ENCODE results near the gene ZNF503.

The ZNF503 gene

DNA sequence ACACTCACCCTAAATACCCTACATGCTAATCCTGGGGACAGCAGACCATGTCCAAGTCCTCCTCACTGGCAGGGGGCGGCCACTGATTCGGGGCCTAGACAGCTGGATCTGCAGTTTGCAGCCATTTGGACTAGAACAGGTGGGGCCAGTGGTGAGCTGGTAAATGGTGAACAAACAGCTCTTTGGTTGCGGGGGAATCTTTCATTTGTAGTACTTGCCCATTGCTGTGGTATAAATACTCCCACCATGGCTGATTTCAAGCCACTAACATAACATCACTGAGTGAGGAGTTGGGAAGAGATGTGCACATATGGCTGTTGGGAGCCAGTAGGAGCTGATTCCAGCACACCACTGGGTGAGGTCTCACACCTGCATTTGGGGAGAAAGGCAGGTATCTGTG, 13.5 kb downstream of the ZNF503 start:
- no peak overlapping the region for H3K27ac ChIP-seq (ENCODE audit: low read depth, low read length)
- TF ChIP-seq EZH2phosphoT487 (conservative IDR thresholded peaks at IDR 0.05; ENCODE audit: low read length) = no peak
- TF ChIP-seq, protein P1, sequence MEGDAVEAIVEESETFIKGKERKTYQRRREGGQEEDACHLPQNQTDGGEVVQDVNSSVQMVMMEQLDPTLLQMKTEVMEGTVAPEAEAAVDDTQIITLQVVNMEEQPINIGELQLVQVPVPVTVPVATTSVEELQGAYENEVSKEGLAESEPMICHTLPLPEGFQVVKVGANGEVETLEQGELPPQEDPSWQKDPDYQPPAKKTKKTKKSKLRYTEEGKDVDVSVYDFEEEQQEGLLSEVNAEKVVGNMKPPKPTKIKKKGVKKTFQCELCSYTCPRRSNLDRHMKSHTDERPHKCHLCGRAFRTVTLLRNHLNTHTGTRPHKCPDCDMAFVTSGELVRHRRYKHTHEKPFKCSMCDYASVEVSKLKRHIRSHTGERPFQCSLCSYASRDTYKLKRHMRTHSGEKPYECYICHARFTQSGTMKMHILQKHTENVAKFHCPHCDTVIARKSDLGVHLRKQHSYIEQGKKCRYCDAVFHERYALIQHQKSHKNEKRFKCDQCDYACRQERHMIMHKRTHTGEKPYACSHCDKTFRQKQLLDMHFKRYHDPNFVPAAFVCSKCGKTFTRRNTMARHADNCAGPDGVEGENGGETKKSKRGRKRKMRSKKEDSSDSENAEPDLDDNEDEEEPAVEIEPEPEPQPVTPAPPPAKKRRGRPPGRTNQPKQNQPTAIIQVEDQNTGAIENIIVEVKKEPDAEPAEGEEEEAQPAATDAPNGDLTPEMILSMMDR (IDR thresholded peaks at IDR 0.05; ENCODE audit: insufficient read depth, low read length, poor library complexity, severe bottlenecking) = no peak
- no peaks in the 10 kb centered on the region for H3K9me3 ChIP-seq (ENCODE audit: insufficient read depth, low read length)
- no peak overlapping the region for H3K4me2 ChIP-seq (ENCODE audit: low read depth, low read length, poor library complexity, severe bottlenecking)
- no peaks in the 10 kb centered on the region for H3F3A ChIP-seq (ENCODE audit: insufficient read depth)
- no peak overlapping the region for H3K4me3 ChIP-seq (ENCODE audit: insufficient read depth, low read length, poor library complexity, severe bottlenecking)
- H4K20me1 ChIP-seq (ENCODE audit: low read depth, low read length) = no peaks in the 10 kb centered on the region
- no peaks in the 10 kb centered on the region for H3K27me3 ChIP-seq (ENCODE audit: low read length)
- no peaks in the 10 kb centered on the region for H3K79me2 ChIP-seq (ENCODE audit: insufficient read depth, low read length)
- H3K36me3 ChIP-seq (ENCODE audit: low read length) = no peaks in the 10 kb centered on the region
- no peak overlapping the region for H2AFZ ChIP-seq (ENCODE audit: low read depth, low read length, severe bottlenecking)
- H3K9me2 ChIP-seq (replicated peaks; ENCODE audit: insufficient read depth, low read length) = no peaks in the 10 kb centered on the region
- H3K9ac ChIP-seq (ENCODE audit: low read length) = no peak overlapping the region

DNA sequence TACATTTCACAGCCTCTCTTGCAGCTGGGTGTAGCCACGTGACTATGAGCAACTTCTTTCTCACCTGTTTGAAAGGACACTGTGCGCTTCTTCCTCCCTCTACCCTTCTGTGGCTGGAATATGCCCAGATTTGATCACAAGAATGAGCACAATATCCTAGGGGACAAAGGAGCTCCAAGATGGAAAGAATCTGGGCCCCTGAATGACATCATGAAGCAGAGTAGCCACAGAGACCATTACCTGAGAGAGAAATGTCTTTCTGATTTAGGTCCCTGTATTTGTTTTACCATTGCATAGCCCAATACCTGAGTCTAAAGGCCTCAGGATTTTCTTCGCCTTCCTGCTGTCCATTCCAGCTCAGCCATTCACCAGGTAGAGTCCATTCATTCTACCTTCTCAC, 15.4 kb downstream of the ZNF503 start:
- Histone ChIP-seq H3K9me2 (replicated peaks; ENCODE audit: insufficient read depth, low read length) (no peaks in the 10 kb centered on the region), H4K20me1 (ENCODE audit: low read depth, low read length) (no peaks in the 10 kb centered on the region), H3K27me3 (ENCODE audit: low read length) (no peaks in the 10 kb centered on the region), H3K36me3 (ENCODE audit: low read length) (no peaks in the 10 kb centered on the region), H2AFZ (ENCODE audit: low read depth, low read length, severe bottlenecking) (no peak overlapping the region), H3K4me2 (ENCODE audit: low read depth, low read length, poor library complexity, severe bottlenecking) (no peak overlapping the region), H3F3A (ENCODE audit: insufficient read depth) (no peaks in the 10 kb centered on the region), H3K9ac (ENCODE audit: low read length) (no peak overlapping the region), H3K27ac (ENCODE audit: low read depth, low read length) (no peak overlapping the region), H3K79me2 (ENCODE audit: insufficient read depth, low read length) (no peaks in the 10 kb centered on the region), H3K9me3 (ENCODE audit: insufficient read depth, low read length) (no peaks in the 10 kb centered on the region), H3K4me3 (ENCODE audit: insufficient read depth, low read length, poor library complexity, severe bottlenecking) (no peak overlapping the region)
- TF ChIP-seq EZH2phosphoT487 (conservative IDR thresholded peaks at IDR 0.05; ENCODE audit: low read length) = no peak
- TF ChIP-seq, protein P1 (IDR thresholded peaks at IDR 0.05; ENCODE audit: insufficient read depth, low read length, poor library complexity, severe bottlenecking) = no peak

DNA sequence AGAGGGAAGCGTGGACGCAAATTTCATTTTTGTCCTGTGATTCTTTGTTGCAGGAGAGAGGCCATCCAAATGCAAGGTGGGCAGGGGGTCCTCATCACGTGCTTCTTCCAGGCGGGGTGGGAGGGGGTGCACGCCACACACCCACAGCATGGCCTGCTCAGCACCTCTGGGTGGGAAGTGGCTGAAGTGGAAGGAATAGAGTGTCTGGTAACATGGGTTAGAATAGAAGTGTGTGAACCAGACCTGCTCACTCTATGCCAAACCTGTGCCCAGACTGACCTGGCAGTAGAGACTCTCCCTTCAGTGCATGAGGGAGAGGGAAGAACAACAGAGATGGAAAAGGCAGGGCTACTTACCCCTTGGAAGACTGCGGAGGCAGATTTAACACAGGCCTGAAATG, 21.7 kb downstream of the ZNF503 start:
- H3K9ac ChIP-seq (ENCODE audit: low read length) = no peak overlapping the region
- no peaks in the 10 kb centered on the region for H3K79me2 ChIP-seq (ENCODE audit: insufficient read depth, low read length)
- H3K9me3 ChIP-seq (ENCODE audit: insufficient read depth, low read length) = no peaks in the 10 kb centered on the region
- no peaks in the 10 kb centered on the region for H3K36me3 ChIP-seq (ENCODE audit: low read length)
- no peak overlapping the region for H3K27ac ChIP-seq (ENCODE audit: low read depth, low read length)
- H3F3A ChIP-seq (ENCODE audit: insufficient read depth) = no peaks in the 10 kb centered on the region
- no peak overlapping the region for H3K4me3 ChIP-seq (ENCODE audit: insufficient read depth, low read length, poor library complexity, severe bottlenecking)
- H3K4me2 ChIP-seq (ENCODE audit: low read depth, low read length, poor library complexity, severe bottlenecking) = no peak overlapping the region
- no peak overlapping the region for H2AFZ ChIP-seq (ENCODE audit: low read depth, low read length, severe bottlenecking)
- H4K20me1 ChIP-seq (ENCODE audit: low read depth, low read length) = no peaks in the 10 kb centered on the region
- no peaks in the 10 kb centered on the region for H3K9me2 ChIP-seq (replicated peaks; ENCODE audit: insufficient read depth, low read length)
- no peaks in the 10 kb centered on the region for H3K27me3 ChIP-seq (ENCODE audit: low read length)
- TF ChIP-seq EZH2phosphoT487 (conservative IDR thresholded peaks at IDR 0.05; ENCODE audit: low read length) = no peak
- TF ChIP-seq, protein P1 (IDR thresholded peaks at IDR 0.05; ENCODE audit: insufficient read depth, low read length, poor library complexity, severe bottlenecking) = no peak
